Esophagus squamous epithelium (tissue), 4 donors: ENCODE measurements around the gene ZBTB2.

Source experiments
- CTCF ChIP-seq, 6 experiments: fragments of 450-650 bp in 4 of 6; fragments of 200-600 bp in 2 of 6; sonication (generic) in 2 of 6; IDR thresholded peaks; one replicate each; pipeline ENCODE4 v1.5.1; 2016 to 2019; ENCODE audit warnings: antibody characterized with exemption in 6 of 6, mild to moderate bottlenecking in 4 of 6, moderate library complexity in 4 of 6
- POLR2A ChIP-seq, 4 donors: fragments of 450-650 bp; IDR thresholded peaks; one replicate each; pipeline ENCODE4 v1.6.1; 2017; ENCODE audit warnings: antibody characterized with exemption in 4 of 4, mild to moderate bottlenecking in 4 of 4, moderate library complexity in 3 of 4

DNA sequence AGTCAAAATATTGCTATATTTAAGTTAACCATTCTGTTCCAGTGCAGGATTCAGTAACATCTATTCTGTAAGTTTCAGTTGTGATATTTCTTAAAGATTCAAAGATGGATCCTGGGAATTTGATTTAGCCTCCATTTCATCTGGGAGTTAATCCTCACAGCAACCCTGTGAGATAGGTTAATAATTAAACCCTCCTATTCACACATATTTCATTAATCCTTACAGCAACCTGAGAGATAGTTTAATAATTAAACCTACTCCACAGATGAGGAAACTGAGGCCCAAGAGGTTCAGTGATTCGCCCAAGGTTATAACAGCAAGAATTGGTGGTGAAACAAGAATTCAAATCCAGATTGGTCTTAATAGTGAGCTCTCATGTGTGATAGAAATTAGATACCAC, 10.9 kb upstream of the ZBTB2 start:
- no peak for TF ChIP-seq CTCF (IDR thresholded peaks at IDR 0.05)
- no peak for TF ChIP-seq POLR2A (IDR thresholded peaks at IDR 0.05)
